ENCODE results near the gene UPK3B. TPM values are rescaled to one million over a fixed set of nuclear protein-coding genes. Genes with fewer than 3 reads are reported as not detected.
"Not testable (repeated sequence)": the region's sequence is repeated elsewhere in the genome, so short reads cannot be mapped to it uniquely, and the experiment has no call there.

UPK3B gene
- total RNA-seq, 1 donor from 2014 or later = 3.2 TPM

DNA sequence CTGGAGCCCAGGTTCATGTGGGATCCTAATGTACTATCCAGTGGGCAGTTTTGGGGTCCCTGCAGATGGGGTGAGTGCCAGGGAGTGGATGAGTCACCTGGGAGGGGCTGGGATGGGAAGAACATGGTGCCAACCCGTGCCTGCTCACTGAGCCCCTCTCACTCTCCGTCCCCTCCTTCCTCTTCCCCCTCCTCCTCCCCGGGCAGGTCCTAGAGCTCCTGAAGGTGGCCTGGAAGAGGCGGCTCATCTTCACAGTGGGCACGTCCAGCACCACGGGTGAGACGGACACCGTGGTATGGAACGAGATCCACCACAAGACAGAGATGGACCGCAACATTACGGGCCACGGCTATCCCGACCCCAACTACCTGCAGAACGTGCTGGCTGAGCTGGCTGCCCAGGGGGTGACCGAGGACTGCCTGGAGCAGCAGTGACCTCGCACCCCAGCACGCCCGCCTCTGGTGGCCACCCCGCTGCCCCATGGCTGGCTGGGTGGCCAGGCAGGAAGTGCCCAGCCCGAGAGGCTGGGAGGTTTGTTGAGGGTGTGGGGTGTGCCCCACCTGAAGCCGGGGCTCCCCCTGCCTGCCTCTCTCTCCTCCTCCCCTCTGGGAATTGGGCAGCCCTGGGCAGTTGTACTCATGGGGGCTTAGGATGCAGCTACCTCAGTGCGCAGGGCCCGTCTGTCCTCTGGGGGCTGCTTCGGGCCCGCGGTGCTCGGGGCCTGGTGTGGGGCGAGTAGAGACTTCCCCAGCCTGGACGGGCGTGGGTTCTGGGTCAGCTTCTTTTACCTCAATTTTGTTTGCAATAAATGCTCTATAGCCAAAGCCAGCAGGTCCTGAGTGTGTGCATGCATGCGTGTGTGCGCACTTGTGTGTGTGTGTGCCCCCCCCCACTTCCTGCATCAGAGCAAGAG lies 4.9 kb upstream of the UPK3B start:
- intact Hi-C loops (cut with micrococcal nuclease) = loop anchor here (10.0 kb wide), 1 partner anchor 489 kb away; no protein-coding TSS in a partner anchor
- Mint-ChIP-seq H3K4me3 (no peak overlapping the region), H3K36me3 (ENCODE audit: low read depth) (peaks cover 41% of the 10 kb centered on the region), H3K4me1 (no peaks in the 10 kb centered on the region), H3K9me3 (no peaks in the 10 kb centered on the region), H3K27ac (no peak overlapping the region), H3K27me3 (no peaks in the 10 kb centered on the region)
- ATAC-seq (ENCODE audit: low read depth) (no peak), DNase-seq (no peak)
- POLR2A ChIA-PET = no interaction called here
- TF ChIP-seq, protein P1, sequence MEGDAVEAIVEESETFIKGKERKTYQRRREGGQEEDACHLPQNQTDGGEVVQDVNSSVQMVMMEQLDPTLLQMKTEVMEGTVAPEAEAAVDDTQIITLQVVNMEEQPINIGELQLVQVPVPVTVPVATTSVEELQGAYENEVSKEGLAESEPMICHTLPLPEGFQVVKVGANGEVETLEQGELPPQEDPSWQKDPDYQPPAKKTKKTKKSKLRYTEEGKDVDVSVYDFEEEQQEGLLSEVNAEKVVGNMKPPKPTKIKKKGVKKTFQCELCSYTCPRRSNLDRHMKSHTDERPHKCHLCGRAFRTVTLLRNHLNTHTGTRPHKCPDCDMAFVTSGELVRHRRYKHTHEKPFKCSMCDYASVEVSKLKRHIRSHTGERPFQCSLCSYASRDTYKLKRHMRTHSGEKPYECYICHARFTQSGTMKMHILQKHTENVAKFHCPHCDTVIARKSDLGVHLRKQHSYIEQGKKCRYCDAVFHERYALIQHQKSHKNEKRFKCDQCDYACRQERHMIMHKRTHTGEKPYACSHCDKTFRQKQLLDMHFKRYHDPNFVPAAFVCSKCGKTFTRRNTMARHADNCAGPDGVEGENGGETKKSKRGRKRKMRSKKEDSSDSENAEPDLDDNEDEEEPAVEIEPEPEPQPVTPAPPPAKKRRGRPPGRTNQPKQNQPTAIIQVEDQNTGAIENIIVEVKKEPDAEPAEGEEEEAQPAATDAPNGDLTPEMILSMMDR (IDR thresholded peaks at IDR 0.05) = no peak
- CTCF ChIA-PET = no interaction called here

DNA sequence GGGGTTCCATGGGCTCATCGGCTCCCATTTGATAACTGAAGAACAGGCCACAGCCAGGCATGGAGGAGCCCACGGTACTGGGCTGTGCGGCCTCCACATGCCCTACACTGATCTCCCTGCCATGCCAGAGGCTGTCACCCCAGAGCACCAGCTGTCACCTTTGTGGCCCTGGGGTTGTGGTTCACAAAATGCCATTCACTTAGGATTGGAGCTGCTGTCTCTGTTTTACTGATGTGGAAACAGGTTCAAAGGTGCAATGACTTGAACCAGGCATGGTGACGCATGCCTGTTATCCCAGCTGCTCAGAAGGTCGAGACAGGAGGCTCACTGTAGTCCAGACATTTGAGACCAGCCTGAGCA lies 4.3 kb upstream of the UPK3B start:
- intact Hi-C loops (cut with micrococcal nuclease) = loop anchor here (10.0 kb wide), 1 partner anchor 489 kb away; no protein-coding TSS in a partner anchor
- TF ChIP-seq, protein P1 (IDR thresholded peaks at IDR 0.05) = no peak
- Mint-ChIP-seq H3K36me3 (ENCODE audit: low read depth) (peaks cover 38% of the 10 kb centered on the region), H3K9me3 (no peaks in the 10 kb centered on the region), H3K4me1 (no peaks in the 10 kb centered on the region), H3K4me3 (no peak overlapping the region), H3K27ac (no peak overlapping the region), H3K27me3 (no peaks in the 10 kb centered on the region)
- CTCF ChIA-PET = no interaction called here
- POLR2A ChIA-PET = no interaction called here
- DNase-seq (no peak), ATAC-seq (ENCODE audit: low read depth) (no peak)

DNA sequence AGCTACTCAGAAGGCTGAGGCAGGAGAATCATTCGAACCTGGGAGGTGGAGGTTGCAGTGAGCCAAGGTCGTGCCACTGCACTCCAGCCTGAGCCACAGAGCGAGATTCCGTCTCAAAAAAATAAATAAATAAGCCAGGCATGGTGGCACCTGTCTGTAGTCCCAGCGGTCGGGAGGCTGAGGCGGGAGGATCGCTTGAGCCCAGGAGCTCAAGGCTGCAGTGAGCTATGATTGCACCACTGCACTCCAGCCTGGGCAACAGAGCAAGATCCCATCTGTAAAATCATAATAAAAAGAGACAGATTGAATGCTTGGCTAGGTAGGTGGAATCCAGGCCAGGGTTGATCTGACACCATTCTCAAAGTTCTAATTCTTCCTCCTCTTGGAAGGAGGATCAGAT lies 3.7 kb upstream of the UPK3B start:
- ATAC-seq (ENCODE audit: low read depth); POLR2A ChIA-PET; H3K4me1 Mint-ChIP-seq; DNase-seq; H3K27ac Mint-ChIP-seq; H3K4me3 Mint-ChIP-seq; H3K9me3 Mint-ChIP-seq; H3K27me3 Mint-ChIP-seq; CTCF ChIA-PET: not testable (repeated sequence)
- intact Hi-C loops (cut with micrococcal nuclease) = loop anchor here (10.0 kb wide), 1 partner anchor 488 kb away; no protein-coding TSS in a partner anchor
- peaks cover 32% of the 10 kb centered on the region for H3K36me3 Mint-ChIP-seq (ENCODE audit: low read depth)

DNA sequence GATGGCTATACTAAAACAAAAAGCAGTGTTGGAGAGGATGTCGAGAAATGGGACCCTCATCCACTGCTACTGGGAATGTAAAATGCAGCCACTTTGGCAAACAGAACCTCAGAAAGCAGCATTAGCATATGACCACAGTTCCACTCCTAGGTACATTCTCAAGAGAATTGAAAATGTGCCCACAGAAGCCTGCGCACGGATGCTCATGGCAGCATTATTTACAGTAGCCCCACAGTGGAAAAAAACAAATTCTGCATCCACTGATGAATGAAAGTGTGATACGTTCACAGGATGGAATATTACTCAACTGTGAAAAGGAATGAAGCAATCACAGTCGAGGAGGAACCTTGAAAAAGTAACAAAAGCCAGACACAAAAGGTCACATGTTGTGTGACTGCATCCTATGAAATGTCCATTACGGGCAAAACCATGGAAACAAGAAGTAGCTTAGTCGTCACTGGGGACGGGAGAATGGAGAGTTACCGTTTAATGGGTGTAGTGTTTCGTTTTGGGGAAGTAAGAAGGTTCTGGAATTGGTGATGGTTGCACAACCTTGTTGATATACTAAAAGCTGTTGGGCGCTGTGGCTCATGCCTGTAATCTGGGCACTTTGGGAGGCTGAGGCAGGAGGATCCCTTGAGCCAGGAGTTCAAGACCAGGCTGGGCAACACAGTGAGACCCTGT lies 2.5 kb upstream of the UPK3B start:
- Mint-ChIP-seq H3K27ac (no peak overlapping the region), H3K4me3 (no peak overlapping the region), H3K36me3 (ENCODE audit: low read depth) (peaks cover 24% of the 10 kb centered on the region), H3K27me3 (no peaks in the 10 kb centered on the region), H3K4me1 (no peaks in the 10 kb centered on the region), H3K9me3 (no peaks in the 10 kb centered on the region)
- POLR2A ChIA-PET = no interaction called here
- no peak for DNase-seq
- no peak for ATAC-seq (ENCODE audit: low read depth)
- CTCF ChIA-PET = no interaction called here
- TF ChIP-seq, protein P1 (IDR thresholded peaks at IDR 0.05) = no peak
- intact Hi-C loops (cut with micrococcal nuclease) = loop anchor here (10.0 kb wide), 1 partner anchor 487 kb away; no protein-coding TSS in a partner anchor

DNA sequence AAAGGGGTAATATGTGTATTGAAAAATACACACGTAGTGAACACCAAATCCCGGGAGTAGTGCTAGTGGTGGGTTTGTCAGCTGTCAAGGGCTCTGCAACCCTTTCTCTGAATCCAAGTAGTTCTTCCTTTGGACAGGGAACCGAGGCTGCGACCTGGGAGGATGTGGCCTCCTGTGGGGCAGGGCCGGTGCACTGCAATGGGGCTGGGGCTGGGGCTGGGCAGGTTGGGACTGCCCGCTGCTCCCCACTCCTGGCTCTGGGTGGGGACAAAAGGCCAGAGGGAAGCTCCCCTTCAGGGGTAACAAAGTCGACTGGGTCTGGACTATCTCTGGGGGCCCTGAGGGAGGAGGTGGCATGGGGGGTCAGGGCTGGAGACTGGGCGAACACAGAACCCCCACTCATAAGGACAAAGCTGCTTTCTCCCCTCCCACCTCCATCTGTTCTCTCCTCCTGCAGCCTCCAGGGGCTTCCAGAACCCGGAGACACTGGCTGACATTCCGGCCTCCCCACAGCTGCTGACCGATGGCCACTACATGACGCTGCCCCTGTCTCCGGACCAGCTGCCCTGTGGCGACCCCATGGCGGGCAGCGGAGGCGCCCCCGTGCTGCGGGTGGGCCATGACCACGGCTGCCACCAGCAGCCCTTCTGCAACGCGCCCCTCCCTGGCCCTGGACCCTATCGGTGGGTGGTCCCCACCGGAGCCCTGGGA lies 1.0 kb downstream of the UPK3B start:
- ATAC-seq (ENCODE audit: low read depth); POLR2A ChIA-PET; H3K9me3 Mint-ChIP-seq; H3K4me3 Mint-ChIP-seq; H3K36me3 Mint-ChIP-seq (ENCODE audit: low read depth); H3K27ac Mint-ChIP-seq; DNase-seq; intact Hi-C loops (cut with micrococcal nuclease); H3K4me1 Mint-ChIP-seq; H3K27me3 Mint-ChIP-seq; CTCF ChIA-PET: not testable (repeated sequence)

DNA sequence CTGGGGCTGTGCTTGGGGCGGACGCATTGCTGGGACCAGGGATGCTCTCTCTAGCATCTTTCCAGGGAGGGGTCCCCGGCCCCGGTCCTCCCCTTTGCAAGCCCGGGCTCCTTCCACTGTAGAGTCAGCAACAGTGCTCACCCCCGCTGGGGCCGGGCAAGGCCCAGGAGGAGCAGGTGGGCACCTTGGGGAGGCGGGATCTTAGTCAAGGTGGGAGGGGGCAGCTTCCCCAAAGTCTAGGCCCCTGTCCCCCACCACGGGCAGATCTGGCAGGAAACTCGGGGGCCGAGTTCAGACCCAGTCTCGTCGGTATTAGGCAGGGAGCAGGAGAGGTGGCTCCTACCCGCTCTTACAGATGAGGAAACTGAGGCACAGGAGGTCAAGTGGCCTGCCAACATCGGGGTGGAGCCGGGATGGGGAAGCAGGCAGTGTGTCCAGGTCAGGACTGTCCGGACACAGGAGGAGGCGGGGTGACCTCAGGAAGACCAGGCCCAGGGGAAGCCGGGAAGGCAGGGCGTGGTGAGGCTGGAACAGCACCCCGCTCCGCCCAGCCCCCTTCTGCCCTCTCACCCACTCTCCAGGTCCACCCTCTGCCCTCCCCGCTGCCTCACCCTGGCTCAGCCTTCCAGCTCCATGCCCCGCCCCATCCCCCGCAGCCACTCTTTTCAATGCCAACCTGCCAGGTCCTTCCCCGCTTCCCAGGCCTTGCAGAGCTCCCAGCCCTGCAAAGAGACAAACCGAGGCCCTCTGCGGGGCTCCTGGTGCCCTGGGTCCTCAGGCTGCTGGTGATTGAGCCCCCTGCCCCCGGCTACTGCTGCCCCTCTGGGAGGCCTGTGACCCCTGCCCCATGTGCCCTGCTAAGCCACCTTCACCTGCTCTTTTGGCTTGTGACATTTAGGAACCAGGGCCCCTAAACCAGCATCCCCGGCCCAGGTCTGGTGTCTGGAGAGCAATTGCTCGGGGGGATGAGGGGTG lies 1.8 kb downstream of the UPK3B start:
- ATAC-seq (ENCODE audit: low read depth); H3K36me3 Mint-ChIP-seq (ENCODE audit: low read depth); H3K27ac Mint-ChIP-seq; H3K4me3 Mint-ChIP-seq; H3K4me1 Mint-ChIP-seq; intact Hi-C loops (cut with micrococcal nuclease); H3K27me3 Mint-ChIP-seq; DNase-seq; CTCF ChIA-PET; POLR2A ChIA-PET; H3K9me3 Mint-ChIP-seq: not testable (repeated sequence)

All from activated B cell treated with CpG ODN at 0.5 μM for 24 hours (primary cell).